Activated CD8-positive, alpha-beta memory T cell treated with anti-CD3 and anti-CD28 coated beads, Interleukin-2, amount 50 U/mL, for 24 hours (primary cell): ENCODE measurements around the gene MBP.

ENCODE experiments used
- DNase-seq: peaks from one replicate; pipeline ENCODE4 v3.0.0-alpha.2; 2020; ENCODE audit errors: extremely low read depth

Gene MBP

GRCh38 chr18:77132369-77133050, at the start of gene MBP:
Gene MBP (minus strand): TSS chr18:77132783. CDS start chr18:77105261, 27,522 bp downstream.
- no peak for DNase-seq

GRCh38 chr18:77181950-77182707, 49.5 kb upstream of the MBP start:
- no peak for DNase-seq

- no peak for DNase-seq
Measured at GRCh38 chr18:77178559-77178958, 46.0 kb upstream of the MBP start.

- DNase-seq: no peak
Measured at GRCh38 chr18:77177009-77177408, 44.4 kb upstream of the MBP start.

GRCh38 chr18:77173275-77174030, 40.9 kb upstream of the MBP start:
- no peak for DNase-seq

- DNase-seq: no peak
Measured at GRCh38 chr18:77170890-77171410, 38.4 kb upstream of the MBP start.

GRCh38 chr18:77168811-77169311, 36.3 kb upstream of the MBP start:
- no peak for DNase-seq

GRCh38 chr18:77167251-77167650, 34.7 kb upstream of the MBP start:
- no peak for DNase-seq

GRCh38 chr18:77166523-77166922, 33.9 kb upstream of the MBP start:
- no peak for DNase-seq

- no peak for DNase-seq
Measured at GRCh38 chr18:77165503-77166188, 33.1 kb upstream of the MBP start.

- no peak for DNase-seq
Measured at GRCh38 chr18:77164763-77165485, 32.3 kb upstream of the MBP start.

- DNase-seq: no peak
Measured at GRCh38 chr18:77164026-77164425, 31.4 kb upstream of the MBP start.

GRCh38 chr18:77162580-77162979, 30.0 kb upstream of the MBP start:
- no peak for DNase-seq

GRCh38 chr18:77161961-77162360, 29.4 kb upstream of the MBP start:
- DNase-seq: no peak

GRCh38 chr18:77161383-77161782, 28.8 kb upstream of the MBP start:
- DNase-seq: no peak

GRCh38 chr18:77160515-77160914, 27.9 kb upstream of the MBP start:
- no peak for DNase-seq

- no peak for DNase-seq
Measured at GRCh38 chr18:77157312-77157711, 24.7 kb upstream of the MBP start.

GRCh38 chr18:77155031-77155430, 22.4 kb upstream of the MBP start:
- DNase-seq: no peak

GRCh38 chr18:77153404-77153803, 20.8 kb upstream of the MBP start:
- DNase-seq: no peak

- no peak for DNase-seq
Measured at GRCh38 chr18:77151772-77152520, 19.4 kb upstream of the MBP start.
